Pancreas (tissue), 10 donors: ENCODE results near the gene NOL8. TPM values are rescaled to one million over a fixed set of nuclear protein-coding genes. Genes with fewer than 3 reads are reported as not detected.
A peak's percentile ranks its signal among the peaks of the same experiment; 100 is the strongest.

Experiments
- ATAC-seq, 4 donors: fragments of 200-7000 bp; cut with Tn5 transposase; one replicate each; pipeline versions ENCODE4 v1.8.0 to v1.9.1; 2020; ENCODE audit warnings: mild to moderate bottlenecking in 4 of 4, moderate library complexity in 4 of 4
- DNase-seq, 6 donors: peaks; one replicate each; pipeline ENCODE4 v3.0.0-alpha.2; 2020
- FAIRE-seq: peaks from 2 replicates; lab custom pipeline; 2012; peaks lifted over from hg19 to GRCh38; lab: Jason Lieb, UNC
- H3K27ac ChIP-seq, 4 donors: fragments of 200-600 bp; sonication (generic); 1 replicate in 3 of 4; 2 replicates in 1 of 4; pipeline versions ENCODE4 v1.5.0 to v1.8.0; 2020
- H3K27me3 ChIP-seq, 4 donors: fragments of 200-600 bp; one replicate each; pipeline ENCODE4 v1.8.0; 2021
- H3K36me3 ChIP-seq, 3 donors: fragments of 200-600 bp; sonication (generic) in 1 of 3; one replicate each; pipeline versions ENCODE4 v1.5.0 to v1.8.0; 2020 to 2021
- H3K4me1 ChIP-seq, 3 donors: fragments of 200-600 bp; one replicate each; pipeline ENCODE4 v1.8.0; 2021
- H3K4me3 ChIP-seq, 4 donors: fragments of 200-600 bp; sonication (generic) in 2 of 4; one replicate each; pipeline versions ENCODE4 v1.5.0 to v1.8.0; 2020 to 2021
- H3K9me3 ChIP-seq, 4 donors: fragments of 200-600 bp; one replicate each; pipeline ENCODE4 v1.8.0; 2021
- WGBS, 2 donors: extraction: QIAGEN DNeasy Blood & Tissue Kit; methylation state at CpG; one replicate each; pipeline ENCODE4 v1.1.7; 2013; 5-methylcytosine and 5-hydroxymethylcytosine counted together
- intact Hi-C, 3 donors: fragments of 100-400 bp; cut with DNase I; formaldehyde crosslinking; loops; one replicate each; pipeline versions ENCODE4 v1.11.1 to v1.14.2; 2022
- polyA plus RNA-seq, 2 donors: library from polyadenylated mRNA; stranded (reverse); fragments of 200-250 nt; gene quantifications; one replicate each; pipeline ENCODE4 v1.2.3, GENCODE V29; 2013
- total RNA-seq, 6 donors: library from RNA; stranded (reverse); fragmentation: NEBNext Ultra II Directional in 4 of 6; extraction: Animal tissue kit (Norgen Biotek cat#: 25700) in 4 of 6; gene quantifications; one replicate each; pipeline versions ENCODE4 v1.2.1 to v1.2.4, GENCODE V29; 2021 to 2023
- TF ChIP-seq, protein P1 (sequence below), 4 donors: fragments of 200-600 bp; sonication (generic) in 3 of 4; IDR thresholded peaks; one replicate each; pipeline versions ENCODE4 v1.5.0 to v1.8.0; 2021; ENCODE audit warnings: antibody characterized with exemption in 4 of 4
- donor health status: healthy with polysubstance abuse.
- donor health status: DM: no; HTN: no; CAD: no; lungs with moderate emphysema.
- donor health status: DM: no; HTN: no; CAD: no.
- donor health status: control.
- donor health status: control.
- donor health status: Bipolar disorder and iron deficiency.
- donor health status: DM: yes; HTN: yes; CAD: no.
- donor health status: DM: no; HTN: no; CAD: no.
- donor health status: DM: no; HTN: no; CAD: no.
- donor health status: DM: yes; HTN: yes; CAD: no.

NOL8 gene
- 10 to 100 TPM in 5 of 6 donors, 1 to 10 TPM in 1; 9.7 to 20.0 (median 13.3) TPM for total RNA-seq
- 10 to 100 TPM; 15.5 to 20.6 TPM for polyA plus RNA-seq

DNA sequence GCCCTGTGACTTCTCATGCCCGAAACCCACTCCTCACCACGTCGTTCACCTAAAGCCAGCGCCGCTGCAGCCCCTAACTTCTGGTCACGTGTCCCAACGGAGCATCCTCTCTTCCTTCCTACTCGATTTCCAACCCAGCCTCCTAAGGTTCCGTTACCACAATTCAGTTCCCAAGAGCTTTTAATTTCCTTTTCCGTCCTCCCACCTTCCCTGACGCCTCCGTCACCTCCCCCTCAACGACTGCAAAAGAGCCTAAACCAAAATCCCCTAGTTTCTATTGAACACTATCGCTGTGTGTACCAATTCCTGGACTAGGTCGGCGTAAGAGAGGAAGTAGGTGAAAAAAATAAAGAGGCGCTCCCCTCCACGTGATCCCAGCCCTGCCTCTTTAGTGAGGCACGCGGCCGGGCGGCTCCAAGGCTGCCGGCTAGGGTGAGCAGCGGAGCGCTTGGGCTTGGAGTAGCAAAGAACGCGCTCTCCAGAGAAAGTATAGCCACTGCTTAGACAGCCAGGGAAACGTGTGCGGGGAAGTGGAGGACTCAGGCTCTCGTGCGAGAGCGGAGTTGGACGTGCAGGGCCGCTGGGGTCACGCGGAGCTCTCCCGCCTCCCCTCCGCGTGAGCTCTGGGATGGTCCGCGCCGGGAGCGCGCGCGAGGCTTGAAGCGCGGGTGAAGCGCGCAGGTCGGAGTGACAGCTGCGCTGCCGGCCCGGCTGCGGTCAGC is at the start of gene NOL8, which contains the start of gene CENPP:
Gene NOL8 (minus strand): TSS at position 82 of the 722 bp plus-strand sequence. CDS start 1,189 bp downstream, outside the sequence.
Gene CENPP (plus strand): TSS at position 685 of the 722 bp plus-strand sequence.
- Histone ChIP-seq H3K27ac (peak within 1 kb of the TSS; percentile 96 to 98 (median 97)), H3K9me3 (no peaks in the 10 kb centered on the region), H3K36me3 (peaks cover 0 to 3% (median 0%) of the 10 kb centered on the region in 3 donors), H3K4me1 (peaks cover 0 to 16% (median 8%) of the 10 kb centered on the region in 3 donors), H3K4me3 (peak within 1 kb of the TSS; percentile 61 to 84 (median 74)), H3K27me3 (no peaks in the 10 kb centered on the region)
- intact Hi-C loops: no loop called here
- TF ChIP-seq, protein P1, sequence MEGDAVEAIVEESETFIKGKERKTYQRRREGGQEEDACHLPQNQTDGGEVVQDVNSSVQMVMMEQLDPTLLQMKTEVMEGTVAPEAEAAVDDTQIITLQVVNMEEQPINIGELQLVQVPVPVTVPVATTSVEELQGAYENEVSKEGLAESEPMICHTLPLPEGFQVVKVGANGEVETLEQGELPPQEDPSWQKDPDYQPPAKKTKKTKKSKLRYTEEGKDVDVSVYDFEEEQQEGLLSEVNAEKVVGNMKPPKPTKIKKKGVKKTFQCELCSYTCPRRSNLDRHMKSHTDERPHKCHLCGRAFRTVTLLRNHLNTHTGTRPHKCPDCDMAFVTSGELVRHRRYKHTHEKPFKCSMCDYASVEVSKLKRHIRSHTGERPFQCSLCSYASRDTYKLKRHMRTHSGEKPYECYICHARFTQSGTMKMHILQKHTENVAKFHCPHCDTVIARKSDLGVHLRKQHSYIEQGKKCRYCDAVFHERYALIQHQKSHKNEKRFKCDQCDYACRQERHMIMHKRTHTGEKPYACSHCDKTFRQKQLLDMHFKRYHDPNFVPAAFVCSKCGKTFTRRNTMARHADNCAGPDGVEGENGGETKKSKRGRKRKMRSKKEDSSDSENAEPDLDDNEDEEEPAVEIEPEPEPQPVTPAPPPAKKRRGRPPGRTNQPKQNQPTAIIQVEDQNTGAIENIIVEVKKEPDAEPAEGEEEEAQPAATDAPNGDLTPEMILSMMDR (IDR thresholded peaks at IDR 0.05): no peak
- 0% methylated on average over 55 of the region's 55 CpGs for WGBS, 2 donors
- peak; percentile 97 to 99 (median 98) for ATAC-seq
- no peak for FAIRE-seq
- DNase-seq: peak; percentile 67 to 90 (median 82)

DNA sequence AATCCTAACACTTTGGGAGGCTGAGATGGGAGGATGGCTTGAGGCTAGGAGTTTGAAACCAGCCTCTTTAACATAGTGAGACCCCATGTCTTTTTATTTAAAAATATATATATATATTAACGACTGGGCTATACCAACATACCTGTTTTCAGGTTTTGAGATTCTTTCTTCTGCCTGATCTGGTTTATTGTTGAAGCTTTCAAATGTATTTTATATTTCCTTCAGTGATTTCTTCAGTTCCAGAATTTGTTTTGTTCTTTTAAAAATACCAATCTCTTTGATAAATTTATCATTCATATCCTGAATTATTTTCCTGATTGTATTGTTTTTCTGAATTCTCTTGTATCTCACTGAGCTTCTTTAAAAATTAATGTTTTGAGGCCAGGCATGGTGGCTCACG is 48.0 kb upstream of the NOL8 start:
- Histone ChIP-seq H3K9me3 (no peaks in the 10 kb centered on the region), H3K4me1 (no peaks in the 10 kb centered on the region), H3K27ac (no peak overlapping the region), H3K36me3 (no peaks in the 10 kb centered on the region), H3K4me3 (no peak overlapping the region), H3K27me3 (no peaks in the 10 kb centered on the region)
- 93 to 100% methylated on average over 2 of the region's 2 CpGs for WGBS, 2 donors
- TF ChIP-seq, protein P1 (IDR thresholded peaks at IDR 0.05): no peak
- no peak for ATAC-seq
- no peak for FAIRE-seq
- DNase-seq: no peak
- intact Hi-C loops: no loop called here

GRCh38 chr9:92369075-92369474 is 43.9 kb upstream of the NOL8 start:
- no peak for DNase-seq
- H3K9me3 ChIP-seq: no peaks in the 10 kb centered on the region
- H3K4me1 ChIP-seq: no peaks in the 10 kb centered on the region
- intact Hi-C loops: no loop called here
- TF ChIP-seq, protein P1 (IDR thresholded peaks at IDR 0.05): no peak
- H3K4me3 ChIP-seq: no peak overlapping the region
- FAIRE-seq: no peak
- WGBS, 2 donors: 25 to 47% methylated on average over 2 of the region's 2 CpGs
- ATAC-seq: no peak
- no peaks in the 10 kb centered on the region for H3K27me3 ChIP-seq
- H3K36me3 ChIP-seq: no peaks in the 10 kb centered on the region
- no peak overlapping the region for H3K27ac ChIP-seq

GRCh38 chr9:92360083-92360482 is 34.9 kb upstream of the NOL8 start:
- Histone ChIP-seq H3K9me3 (no peaks in the 10 kb centered on the region), H3K27me3 (no peaks in the 10 kb centered on the region), H3K36me3 (no peaks in the 10 kb centered on the region), H3K27ac (no peak overlapping the region), H3K4me1 (no peaks in the 10 kb centered on the region), H3K4me3 (no peak overlapping the region)
- FAIRE-seq (no peak), DNase-seq (no peak), ATAC-seq (no peak)
- 86 to 92% methylated on average over 3 of the region's 3 CpGs for WGBS, 2 donors
- TF ChIP-seq, protein P1 (IDR thresholded peaks at IDR 0.05): no peak
- intact Hi-C loops: no loop called here
